Measurements from ENCODE around the gene TIAM1.

The TIAM1 gene

DNA sequence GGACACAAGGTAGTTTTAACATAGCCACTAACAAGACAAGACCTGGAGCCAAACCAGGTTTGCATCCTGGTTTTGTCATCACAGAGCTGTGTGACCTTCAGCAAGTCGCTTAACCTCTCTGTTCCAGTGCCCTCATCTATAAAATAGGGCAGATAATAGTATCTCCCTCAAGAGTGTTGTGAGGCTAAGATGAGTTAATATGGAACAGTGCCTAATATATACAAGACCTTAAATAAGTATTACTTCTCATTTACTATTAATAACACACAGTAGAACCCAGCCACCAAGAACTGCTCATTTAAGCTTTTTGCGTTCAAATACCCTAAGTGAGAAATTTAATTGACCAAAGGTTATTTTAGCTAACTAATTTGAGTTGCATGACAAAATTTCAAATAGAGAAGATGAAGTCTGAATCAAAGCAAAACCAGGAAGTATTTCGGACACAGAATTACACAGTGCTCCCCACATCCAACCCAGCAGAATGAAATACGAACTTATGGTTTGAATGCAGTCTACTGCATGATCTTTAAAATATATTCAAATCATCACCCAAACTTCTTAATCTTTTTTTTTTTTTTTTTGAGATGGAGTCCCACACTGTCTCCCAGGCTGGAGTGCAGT is 181.9 kb downstream of the TIAM1 start:
- no peak for DNase-seq

GRCh38 chr21:31161157-31161556 is 182.9 kb downstream of the TIAM1 start:
- no peak for DNase-seq

GRCh38 chr21:31159808-31160207 is 184.3 kb downstream of the TIAM1 start:
- no peak for DNase-seq

DNA sequence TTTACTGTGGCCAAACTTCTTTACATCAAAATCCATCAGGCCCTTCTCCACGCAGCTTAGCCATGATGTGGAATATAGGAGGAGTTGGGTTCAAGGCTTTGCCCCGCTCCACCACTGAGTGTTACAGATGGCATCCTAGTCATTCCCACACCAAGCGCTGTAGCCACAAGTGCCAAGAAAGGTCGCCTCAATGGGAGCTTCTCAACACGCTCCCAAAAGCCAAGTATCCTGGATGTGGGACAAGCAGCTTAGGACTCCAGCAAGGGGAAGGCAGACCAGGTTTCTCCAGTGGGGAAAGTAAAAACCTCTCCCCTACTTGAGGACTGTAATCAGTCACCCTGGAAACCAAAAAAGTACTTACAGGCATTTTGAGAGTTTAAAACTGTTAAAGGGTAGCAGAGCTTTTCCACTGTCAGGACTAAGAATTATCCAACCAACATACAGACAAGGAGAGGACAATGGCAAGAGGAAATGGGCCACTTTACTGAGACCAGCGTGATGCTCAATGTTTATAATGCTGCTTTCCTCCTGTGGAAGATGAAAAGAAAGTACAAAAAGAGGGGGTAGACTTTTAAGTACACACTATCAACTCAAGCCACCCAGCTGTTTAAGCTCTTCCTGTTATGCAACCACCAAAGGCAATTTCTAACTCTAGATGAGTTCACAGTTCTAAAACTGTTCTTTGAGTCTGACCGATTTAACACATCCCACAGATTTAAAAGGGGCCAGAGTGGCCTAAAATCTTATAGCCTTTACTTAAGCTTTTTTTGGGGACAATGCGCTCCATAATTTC is 185.1 kb downstream of the TIAM1 start:
- no peak for DNase-seq

DNA sequence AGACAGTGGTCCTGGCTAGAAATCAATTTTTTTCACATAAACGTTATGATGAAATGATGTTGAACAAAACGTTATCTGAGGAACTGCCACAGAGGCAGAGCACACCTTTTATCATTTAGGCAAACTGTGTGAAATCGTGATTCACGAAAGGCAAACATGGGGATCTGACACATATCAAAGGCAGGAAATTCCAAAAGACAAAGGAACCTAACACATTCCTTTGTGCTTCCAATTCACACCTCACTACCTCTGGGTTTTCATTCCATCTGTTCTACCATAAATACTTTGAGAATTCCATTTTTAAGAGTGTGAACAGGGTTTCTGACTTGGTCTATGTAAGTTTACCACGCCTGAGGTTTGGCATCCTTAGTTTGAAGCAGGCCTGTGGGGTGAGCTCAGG is 186.3 kb downstream of the TIAM1 start:
- DNase-seq, result no peak

DNA sequence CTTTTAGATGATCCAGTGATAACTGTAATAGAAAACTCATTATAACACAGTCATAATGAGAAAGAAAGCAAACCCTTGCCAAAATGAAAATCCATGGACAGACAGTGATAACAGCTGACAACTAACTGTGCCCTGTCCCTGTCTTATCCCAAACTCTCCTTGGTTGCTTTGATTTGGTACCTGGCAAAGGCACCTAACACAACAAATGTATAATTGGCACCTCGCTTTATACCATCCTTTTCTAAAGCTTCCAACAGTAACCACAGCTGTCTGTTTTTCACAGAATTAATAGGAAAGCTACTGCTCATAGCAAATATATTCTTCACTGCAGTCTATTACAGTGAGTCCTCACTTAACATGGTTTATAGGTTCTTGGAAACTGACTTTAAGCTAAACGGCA is 187.4 kb downstream of the TIAM1 start:
- DNase-seq, result no peak

- no peak for DNase-seq
Observed at GRCh38 chr21:31156169-31156568, 187.9 kb downstream of the TIAM1 start.

GRCh38 chr21:31151156-31152045 is 192.7 kb downstream of the TIAM1 start:
- no peak for DNase-seq

- DNase-seq, result no peak
Observed at GRCh38 chr21:31145274-31145673, 198.8 kb downstream of the TIAM1 start.

DNA sequence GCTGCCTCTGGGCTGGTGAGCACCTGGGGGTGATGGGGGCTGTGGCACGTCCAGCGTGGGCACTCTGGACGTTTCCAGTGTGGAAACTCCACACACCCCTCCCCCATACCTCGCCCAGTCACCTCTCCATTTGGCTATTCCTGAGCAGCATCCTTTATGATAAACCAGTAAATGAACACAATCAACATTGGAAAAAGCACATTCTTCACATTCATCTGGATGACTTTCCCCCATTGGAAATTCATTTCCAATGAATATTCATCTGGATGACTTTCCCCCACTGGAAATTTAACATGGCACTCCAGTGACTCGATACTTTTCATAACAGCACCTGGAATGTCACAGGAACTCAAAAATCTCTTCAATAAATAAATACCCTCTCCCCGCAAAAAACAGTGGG is 201.0 kb downstream of the TIAM1 start:
- DNase-seq, result no peak

DNA sequence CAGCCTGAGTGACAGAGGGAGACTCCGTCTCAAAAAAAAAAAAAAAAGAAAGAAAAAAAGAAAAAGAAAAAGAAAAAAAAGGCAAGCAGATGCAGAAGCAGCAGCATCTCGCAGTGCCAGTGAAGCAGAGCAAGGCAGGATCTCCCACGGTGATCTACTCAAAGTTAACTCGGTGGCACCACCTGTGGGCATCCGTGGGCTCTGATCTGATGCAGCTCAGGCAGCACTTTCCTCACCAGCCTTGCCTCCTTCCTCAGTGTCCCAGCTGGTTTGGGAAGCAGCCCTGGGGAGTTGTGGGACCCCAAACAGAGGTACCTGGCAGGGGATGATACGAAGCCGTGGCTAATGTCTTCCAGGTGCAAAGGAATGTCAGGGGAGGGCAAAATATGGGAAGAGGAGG is 201.5 kb downstream of the TIAM1 start:
- DNase-seq, result no peak

GRCh38 chr21:31141389-31142000 is 202.6 kb downstream of the TIAM1 start:
- DNase-seq, result no peak

DNA sequence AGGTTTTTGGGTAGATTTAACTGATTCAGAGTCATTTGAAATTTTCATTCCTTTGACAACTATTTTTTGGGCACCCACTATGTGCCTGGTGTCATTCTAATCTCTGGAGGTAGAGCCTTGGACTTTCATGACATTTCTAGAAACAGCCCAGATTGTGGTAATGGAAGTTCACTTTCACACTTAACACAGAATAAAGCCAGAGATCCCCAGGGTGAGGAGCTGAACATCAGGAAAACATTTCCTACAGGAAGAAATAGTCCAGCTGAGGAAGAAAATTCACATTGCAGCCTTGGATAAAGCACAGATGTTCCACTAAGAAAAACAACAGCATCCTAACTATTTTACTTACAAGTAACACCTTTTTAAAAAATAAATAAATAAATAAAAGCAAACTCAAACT is 203.4 kb downstream of the TIAM1 start:
- no peak for DNase-seq

- no peak for DNase-seq
Observed at GRCh38 chr21:31140025-31140424, 204.0 kb downstream of the TIAM1 start.

DNA sequence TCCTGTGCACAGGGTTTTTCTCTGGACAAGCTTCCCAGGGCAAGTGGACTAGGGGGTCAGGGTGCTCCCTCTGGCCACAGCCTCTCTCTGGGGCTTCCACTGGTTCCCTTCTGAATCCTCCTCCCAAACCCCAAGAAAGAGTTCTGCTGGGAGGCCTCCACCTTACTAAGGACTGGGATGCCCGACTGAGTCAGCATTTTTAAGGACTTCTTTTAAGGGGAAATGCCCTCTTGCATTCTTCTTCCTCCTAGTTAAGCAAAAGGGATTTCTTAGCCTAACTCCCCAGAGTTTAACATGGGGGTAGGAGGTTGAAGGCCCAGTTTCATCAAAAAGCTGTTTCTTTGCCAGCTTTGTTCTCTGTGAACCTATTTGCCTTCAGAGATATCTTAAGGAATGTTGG is 206.1 kb downstream of the TIAM1 start:
- DNase-seq, result no peak

DNA sequence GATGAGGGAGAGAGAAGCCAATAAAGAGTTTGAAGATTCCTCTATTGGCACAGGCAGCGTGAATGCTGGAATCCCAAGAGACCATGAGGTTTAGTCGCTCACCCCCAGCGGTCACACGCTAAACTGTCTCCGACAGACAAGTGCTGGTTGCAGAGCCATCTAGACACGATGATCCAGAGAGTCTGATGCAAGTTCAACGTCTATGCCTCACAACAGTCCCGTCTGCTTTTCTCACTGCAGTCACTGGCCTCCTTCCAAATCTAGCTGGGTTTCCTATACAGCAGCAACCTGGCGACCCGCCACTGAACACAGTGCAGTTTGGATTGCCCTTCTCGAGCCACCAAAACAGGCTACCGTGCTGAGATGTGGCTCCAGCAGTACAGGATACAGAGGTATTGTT is 207.2 kb downstream of the TIAM1 start:
- no peak for DNase-seq

DNA sequence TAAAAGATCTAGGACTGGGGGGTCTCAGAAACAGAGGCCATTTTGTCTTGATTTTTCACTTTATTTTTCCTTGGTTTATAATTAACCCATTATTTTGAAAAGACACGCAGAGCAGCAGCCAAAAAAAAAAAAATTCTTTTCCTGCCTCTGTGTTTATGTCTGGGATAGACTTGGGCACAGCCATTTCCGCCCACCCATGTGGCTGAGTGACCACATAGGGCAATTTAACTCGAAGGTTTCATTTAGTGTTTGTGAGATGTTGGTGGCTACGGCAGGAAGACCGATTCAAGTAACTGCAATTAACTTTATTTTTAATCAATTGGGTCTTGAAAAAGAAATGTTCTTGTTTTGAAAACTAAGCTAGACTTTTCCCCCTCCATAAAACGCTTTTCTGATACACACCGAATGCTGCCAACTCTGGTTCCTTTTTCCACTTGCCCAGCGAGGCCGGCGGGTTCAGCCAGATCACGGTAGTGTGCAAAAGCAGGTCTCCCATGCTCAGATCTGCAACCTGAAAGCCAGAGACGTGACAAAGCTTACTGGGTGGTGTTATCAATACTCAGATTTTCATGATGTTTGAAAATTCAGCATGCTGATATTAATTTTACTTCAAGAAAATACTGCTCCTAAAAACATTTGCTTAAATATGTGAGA is 208.4 kb downstream of the TIAM1 start:
- no peak for DNase-seq

- DNase-seq, result no peak
Observed at GRCh38 chr21:31133243-31133830, 210.7 kb downstream of the TIAM1 start.

- DNase-seq, result peak; percentile 71
Observed at GRCh38 chr21:31132574-31133242, 211.4 kb downstream of the TIAM1 start.

- DNase-seq, result no peak
Observed at GRCh38 chr21:31130821-31131220, 213.2 kb downstream of the TIAM1 start.

DNA sequence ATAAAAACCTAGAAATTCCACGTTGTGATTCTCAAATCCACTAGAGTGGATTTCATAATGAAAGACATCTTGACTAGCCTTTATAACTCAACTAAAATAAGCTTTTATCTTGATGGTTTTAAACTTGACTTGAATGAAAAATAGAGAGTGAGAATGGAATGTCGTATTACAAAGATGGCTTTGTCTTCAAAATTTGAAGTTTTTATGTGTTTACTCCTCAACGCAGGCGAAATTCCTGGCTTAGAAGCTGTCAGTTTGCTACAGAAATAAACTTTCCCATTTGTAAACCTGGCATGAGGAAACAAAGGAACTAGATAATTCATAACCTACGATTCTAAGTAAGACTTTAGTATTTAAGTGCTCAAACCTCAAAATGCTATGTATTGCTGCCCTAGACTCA is 215.8 kb downstream of the TIAM1 start:
- no peak for DNase-seq

DNA sequence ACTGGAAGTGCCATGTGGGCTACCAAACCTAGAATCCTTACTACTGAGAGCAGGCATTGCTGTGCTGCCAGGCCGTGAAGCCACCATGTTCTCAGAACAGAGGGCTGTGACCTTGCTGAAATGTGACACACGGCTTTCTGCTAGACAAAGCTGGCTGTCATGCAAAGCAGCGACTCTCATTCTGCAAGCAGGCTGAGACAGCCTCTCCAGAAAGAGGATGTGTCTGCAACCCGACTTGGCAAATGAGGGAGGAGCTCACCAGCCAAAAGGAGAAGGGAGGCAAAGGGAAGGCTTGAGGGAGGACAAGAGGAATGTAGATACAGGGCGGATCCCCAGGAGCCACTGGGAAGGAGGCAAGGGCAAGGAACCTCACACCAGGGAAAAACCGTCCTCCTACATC is 220.1 kb downstream of the TIAM1 start:
- no peak for DNase-seq
